ENCODE measurements around the gene ADH1A.
A peak's percentile ranks its signal among the peaks of the same experiment; 100 is the strongest.
"Not testable (repeated sequence)": the region's sequence is repeated elsewhere in the genome, so short reads cannot be mapped to it uniquely, and the experiment has no call there.

Gene ADH1A

GRCh38 chr4:99290848-99291786, at the start of gene ADH1A:
Gene ADH1A, minus strand, starts transcription at chr4:99290985. Its CDS starts 71 bp downstream, at chr4:99290914.
- Histone ChIP-seq H3K4me1 (ENCODE audit: insufficient read depth, low read length) (no peaks in the 10 kb centered on the region), H3K9ac (ENCODE audit: low read length) (no peak within 1 kb of the TSS), H3K4me3 (ENCODE audit: low read depth in 1 of 2, low read length in 2 of 2) (no peak within 1 kb of the TSS), H3K9me3 (ENCODE audit: low read length) (no peaks in the 10 kb centered on the region), H3K27me3 (ENCODE audit: control insufficient read depth in 1 of 2, insufficient read depth in 2 of 2, low read length in 2 of 2) (no peaks in the 10 kb centered on the region), H3K36me3 (ENCODE audit: insufficient read depth, low read length) (no peaks in the 10 kb centered on the region), H3K27ac (ENCODE audit: low read depth, low read length) (no peak within 1 kb of the TSS)

- Histone ChIP-seq H3K4me1 (ENCODE audit: insufficient read depth, low read length) (no peaks in the 10 kb centered on the region), H3K4me3 (ENCODE audit: low read depth in 1 of 2, low read length in 2 of 2) (no peak overlapping the region), H3K36me3 (ENCODE audit: insufficient read depth, low read length) (no peaks in the 10 kb centered on the region), H3K27me3 (ENCODE audit: control insufficient read depth in 1 of 2, insufficient read depth in 2 of 2, low read length in 2 of 2) (no peaks in the 10 kb centered on the region), H3K27ac (ENCODE audit: low read depth, low read length) (no peak overlapping the region), H3K9me3 (ENCODE audit: low read length) (no peaks in the 10 kb centered on the region), H3K9ac (ENCODE audit: low read length) (no peak overlapping the region)
Measured at GRCh38 chr4:99339172-99339571, 48.4 kb upstream of the ADH1A start.

DNA sequence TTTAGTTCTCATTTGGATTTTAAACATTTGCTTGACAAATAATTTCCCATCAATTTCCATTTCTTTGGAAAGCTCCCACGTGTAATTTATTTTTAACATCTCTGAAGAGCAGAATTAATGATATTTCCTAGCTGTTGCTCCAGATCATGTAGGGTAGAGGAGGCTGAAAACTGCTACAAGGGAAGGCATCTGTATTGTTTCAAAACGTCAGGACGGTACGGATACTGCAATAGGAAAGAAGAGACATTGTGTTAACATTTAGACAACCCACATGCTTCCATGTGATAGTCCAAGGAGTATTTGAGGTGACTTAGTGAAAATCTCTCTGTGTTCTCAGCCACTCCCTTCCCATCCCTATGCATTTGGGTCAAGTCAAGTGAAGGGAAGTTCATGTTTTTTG, 45.8 kb upstream of the ADH1A start:
- Histone ChIP-seq H3K27me3 (ENCODE audit: control insufficient read depth in 1 of 2, insufficient read depth in 2 of 2, low read length in 2 of 2) (no peaks in the 10 kb centered on the region), H3K9me3 (ENCODE audit: low read length) (no peaks in the 10 kb centered on the region), H3K4me1 (ENCODE audit: insufficient read depth, low read length) (no peaks in the 10 kb centered on the region), H3K36me3 (ENCODE audit: insufficient read depth, low read length) (no peaks in the 10 kb centered on the region), H3K9ac (ENCODE audit: low read length) (no peak overlapping the region), H3K27ac (ENCODE audit: low read depth, low read length) (no peak overlapping the region), H3K4me3 (ENCODE audit: low read depth in 1 of 2, low read length in 2 of 2) (no peak overlapping the region)

- no peaks in the 10 kb centered on the region for H3K9me3 ChIP-seq (ENCODE audit: low read length)
- no peak overlapping the region for H3K9ac ChIP-seq (ENCODE audit: low read length)
- no peaks in the 10 kb centered on the region for H3K36me3 ChIP-seq (ENCODE audit: insufficient read depth, low read length)
- no peaks in the 10 kb centered on the region for H3K4me1 ChIP-seq (ENCODE audit: insufficient read depth, low read length)
- no peaks in the 10 kb centered on the region for H3K27me3 ChIP-seq (ENCODE audit: control insufficient read depth in 1 of 2, insufficient read depth in 2 of 2, low read length in 2 of 2)
- no peak overlapping the region for H3K27ac ChIP-seq (ENCODE audit: low read depth, low read length)
- H3K4me3 ChIP-seq (ENCODE audit: low read depth in 1 of 2, low read length in 2 of 2): no peak overlapping the region
Measured at GRCh38 chr4:99334880-99335279, 44.1 kb upstream of the ADH1A start.

DNA sequence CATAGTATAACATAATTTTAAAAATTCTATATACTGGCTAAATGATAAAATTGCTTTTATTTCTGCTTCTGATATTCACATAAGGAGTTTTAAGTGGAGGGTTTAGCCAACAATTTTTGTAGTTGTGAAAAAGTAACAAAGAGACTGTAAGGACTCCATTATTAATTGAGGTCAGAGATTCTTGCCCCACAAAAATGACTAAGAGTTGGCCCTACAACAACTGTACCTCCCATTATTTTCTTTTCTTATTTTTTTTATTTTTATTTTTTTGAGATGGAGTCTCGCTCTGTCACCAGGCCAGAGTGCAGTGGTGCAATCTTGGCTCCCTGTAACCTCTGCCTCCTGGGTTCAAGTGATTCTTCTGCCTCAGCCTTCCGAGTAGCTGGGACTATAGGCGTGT, 39.9 kb upstream of the ADH1A start:
- no peaks in the 10 kb centered on the region for H3K36me3 ChIP-seq (ENCODE audit: insufficient read depth, low read length)
- no peak overlapping the region for H3K27ac ChIP-seq (ENCODE audit: low read depth, low read length)
- H3K4me1 ChIP-seq (ENCODE audit: insufficient read depth, low read length): peaks cover 3% of the 10 kb centered on the region
- H3K9ac ChIP-seq (ENCODE audit: low read length): no peak overlapping the region
- H3K4me3 ChIP-seq (ENCODE audit: low read depth in 1 of 2, low read length in 2 of 2): no peak overlapping the region
- no peaks in the 10 kb centered on the region for H3K27me3 ChIP-seq (ENCODE audit: control insufficient read depth in 1 of 2, insufficient read depth in 2 of 2, low read length in 2 of 2)
- no peaks in the 10 kb centered on the region for H3K9me3 ChIP-seq (ENCODE audit: low read length)

- no peak overlapping the region for H3K4me3 ChIP-seq (ENCODE audit: low read depth in 1 of 2, low read length in 2 of 2)
- no peak overlapping the region for H3K27ac ChIP-seq (ENCODE audit: low read depth, low read length)
- no peaks in the 10 kb centered on the region for H3K9me3 ChIP-seq (ENCODE audit: low read length)
- H3K36me3 ChIP-seq (ENCODE audit: insufficient read depth, low read length): no peaks in the 10 kb centered on the region
- no peak overlapping the region for H3K9ac ChIP-seq (ENCODE audit: low read length)
- peaks cover 10% of the 10 kb centered on the region for H3K4me1 ChIP-seq (ENCODE audit: insufficient read depth, low read length)
- no peaks in the 10 kb centered on the region for H3K27me3 ChIP-seq (ENCODE audit: control insufficient read depth in 1 of 2, insufficient read depth in 2 of 2, low read length in 2 of 2)
Measured at GRCh38 chr4:99329876-99330275, 39.1 kb upstream of the ADH1A start.

DNA sequence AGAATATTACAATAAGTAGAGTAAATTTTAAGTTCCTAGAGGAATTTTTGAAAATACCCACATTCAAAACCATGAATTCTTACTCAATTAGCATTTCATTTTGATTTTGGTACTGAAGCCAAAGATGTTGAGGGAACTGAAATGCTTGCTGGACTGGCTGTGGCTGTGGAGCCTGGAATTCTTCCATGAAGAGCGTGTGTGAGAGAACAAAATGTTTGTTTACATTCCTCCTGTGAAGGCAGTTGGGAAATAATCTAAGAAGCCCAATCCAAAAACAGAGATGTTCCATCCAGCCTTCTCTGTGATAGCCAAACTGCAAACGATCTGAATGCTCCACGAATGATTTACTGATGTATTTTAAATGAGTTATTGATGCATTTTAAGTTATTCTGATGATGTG, 34.2 kb upstream of the ADH1A start:
- no peak overlapping the region for H3K4me3 ChIP-seq (ENCODE audit: low read depth in 1 of 2, low read length in 2 of 2)
- H3K36me3 ChIP-seq (ENCODE audit: insufficient read depth, low read length): no peaks in the 10 kb centered on the region
- H3K9me3 ChIP-seq (ENCODE audit: low read length): no peaks in the 10 kb centered on the region
- H3K4me1 ChIP-seq (ENCODE audit: insufficient read depth, low read length): peaks cover 32% of the 10 kb centered on the region
- no peaks in the 10 kb centered on the region for H3K27me3 ChIP-seq (ENCODE audit: control insufficient read depth in 1 of 2, insufficient read depth in 2 of 2, low read length in 2 of 2)
- peak overlapping the region; percentile 73 for H3K27ac ChIP-seq (ENCODE audit: low read depth, low read length)
- no peak overlapping the region for H3K9ac ChIP-seq (ENCODE audit: low read length)

DNA sequence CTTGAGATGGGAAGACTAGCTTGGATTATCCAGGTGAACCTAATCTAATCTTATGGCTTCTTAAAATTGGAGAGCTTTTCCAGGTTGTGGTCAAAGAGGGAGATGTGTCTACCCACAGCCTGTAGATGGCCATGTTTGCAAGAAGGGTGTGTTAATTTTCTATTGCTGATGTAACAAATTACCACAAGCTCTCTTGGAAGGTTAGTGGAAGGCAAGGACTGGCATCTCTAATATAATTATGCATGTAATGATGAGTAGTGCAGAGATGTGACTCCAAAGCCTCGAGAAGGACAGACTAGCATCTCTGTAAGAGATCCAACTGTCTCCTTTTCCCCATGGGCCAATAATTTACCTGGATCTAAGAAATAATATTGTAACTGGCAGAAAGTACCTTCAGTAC, 33.6 kb upstream of the ADH1A start:
- Histone ChIP-seq H3K4me3 (ENCODE audit: low read depth in 1 of 2, low read length in 2 of 2) (no peak overlapping the region), H3K4me1 (ENCODE audit: insufficient read depth, low read length) (peaks cover 32% of the 10 kb centered on the region), H3K27ac (ENCODE audit: low read depth, low read length) (peak overlapping the region; percentile 63), H3K27me3 (ENCODE audit: control insufficient read depth in 1 of 2, insufficient read depth in 2 of 2, low read length in 2 of 2) (no peaks in the 10 kb centered on the region), H3K9ac (ENCODE audit: low read length) (no peak overlapping the region), H3K9me3 (ENCODE audit: low read length) (no peaks in the 10 kb centered on the region), H3K36me3 (ENCODE audit: insufficient read depth, low read length) (no peaks in the 10 kb centered on the region)

DNA sequence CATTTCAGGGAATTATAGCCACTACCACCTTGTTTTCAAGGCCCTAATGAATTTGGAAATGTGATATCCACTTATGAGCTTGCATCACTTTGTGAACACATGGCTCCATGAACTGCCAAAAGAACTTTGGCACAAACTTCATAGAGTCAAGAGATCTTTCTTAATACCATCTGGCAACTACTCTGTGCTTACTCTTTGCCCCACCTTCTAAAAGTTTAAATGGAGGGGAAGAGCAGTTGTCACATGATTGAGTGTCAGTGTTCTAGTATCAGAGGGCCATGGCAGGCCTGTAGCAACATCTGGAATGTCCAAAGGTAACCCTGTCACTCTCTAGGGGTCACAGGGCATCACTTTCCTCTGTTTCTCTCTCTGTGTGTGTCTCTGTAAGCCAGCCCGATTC, 33.0 kb upstream of the ADH1A start:
- Histone ChIP-seq H3K9ac (ENCODE audit: low read length) (no peak overlapping the region), H3K4me1 (ENCODE audit: insufficient read depth, low read length) (peaks cover 32% of the 10 kb centered on the region), H3K27me3 (ENCODE audit: control insufficient read depth in 1 of 2, insufficient read depth in 2 of 2, low read length in 2 of 2) (no peaks in the 10 kb centered on the region), H3K27ac (ENCODE audit: low read depth, low read length) (peak overlapping the region; percentile 63), H3K9me3 (ENCODE audit: low read length) (no peaks in the 10 kb centered on the region), H3K4me3 (ENCODE audit: low read depth in 1 of 2, low read length in 2 of 2) (peak overlapping the region in 1 of 2 donors; percentile 2), H3K36me3 (ENCODE audit: insufficient read depth, low read length) (no peaks in the 10 kb centered on the region)

GRCh38 chr4:99321241-99322191, 30.7 kb upstream of the ADH1A start, which contains the start of gene ADH1B:
Gene ADH1B, minus strand, starts transcription at chr4:99321401. Its CDS starts 70 bp downstream, at chr4:99321331.
- Histone ChIP-seq H3K36me3 (ENCODE audit: insufficient read depth, low read length) (peaks cover 5% of the 10 kb centered on the region), H3K4me3 (ENCODE audit: low read depth in 1 of 2, low read length in 2 of 2) (peak within 1 kb of the TSS in 1 of 2 donors; percentile 18), H3K4me1 (ENCODE audit: insufficient read depth, low read length) (peaks cover 32% of the 10 kb centered on the region), H3K9ac (ENCODE audit: low read length) (no peak within 1 kb of the TSS), H3K27ac (ENCODE audit: low read depth, low read length) (no peak within 1 kb of the TSS), H3K9me3 (ENCODE audit: low read length) (no peaks in the 10 kb centered on the region), H3K27me3 (ENCODE audit: control insufficient read depth in 1 of 2, insufficient read depth in 2 of 2, low read length in 2 of 2) (no peaks in the 10 kb centered on the region)

DNA sequence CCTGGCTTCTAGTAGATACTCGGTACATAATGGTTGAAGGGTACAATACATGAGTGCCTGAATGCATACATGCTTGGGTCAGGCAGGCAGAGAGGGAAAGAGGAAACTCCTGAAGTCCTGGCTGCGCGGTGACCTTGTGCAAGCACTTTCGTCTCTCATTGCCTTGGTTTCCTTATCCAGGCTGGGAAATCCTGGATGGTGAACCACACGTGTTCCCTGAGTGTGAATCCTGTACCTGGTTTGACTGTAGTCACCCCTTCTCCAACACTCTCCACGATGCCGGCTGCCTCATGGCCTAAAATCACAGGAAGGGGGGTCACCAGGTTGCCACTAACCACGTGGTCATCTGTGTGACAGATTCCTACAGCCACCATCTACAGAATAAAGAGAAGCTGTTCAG, 27.0 kb upstream of the ADH1A start:
- not testable (repeated sequence) for H3K36me3 ChIP-seq (ENCODE audit: insufficient read depth, low read length); H3K27ac ChIP-seq (ENCODE audit: low read depth, low read length); H3K9me3 ChIP-seq (ENCODE audit: low read length); H3K9ac ChIP-seq (ENCODE audit: low read length); H3K27me3 ChIP-seq (ENCODE audit: control insufficient read depth in 1 of 2, insufficient read depth in 2 of 2, low read length in 2 of 2); H3K4me1 ChIP-seq (ENCODE audit: insufficient read depth, low read length)
- peak overlapping the region in 1 of 2 donors; percentile 47 for H3K4me3 ChIP-seq (ENCODE audit: low read depth in 1 of 2, low read length in 2 of 2)

Data from muscle layer of colon (tissue), 2 donors.